ENCODE data around the gene PDE4D. TPM values are rescaled to one million over a fixed set of nuclear protein-coding genes. Genes with fewer than 3 reads are reported as not detected.
A peak's percentile ranks its signal among the peaks of the same experiment; 100 is the strongest.

The PDE4D gene
- total and polyA plus RNA-seq, 2 experiments from 2014 or later, result 4.3 to 9.7 TPM

GRCh38 chr5:59208474-59208873 is 685.1 kb downstream of the PDE4D start:
- TF ChIP-seq EZH2 (IDR thresholded peaks at IDR 0.05; ENCODE audit: insufficient read depth, poor library complexity, severe bottlenecking) (no peak), EZH2phosphoT487 (IDR thresholded peaks at IDR 0.05; ENCODE audit: insufficient read depth, low read depth) (no peak)
- in situ Hi-C loops (cut with MboI), result no loop called here
- no peak overlapping the region for H3K27ac ChIP-seq

GRCh38 chr5:59207401-59207800 is 686.1 kb downstream of the PDE4D start:
- no peak for DNase-seq
- in situ Hi-C loops (cut with MboI), result no loop called here
- Histone ChIP-seq H3K4me1 (ENCODE audit: insufficient read depth) (peaks cover 11% of the 10 kb centered on the region), H3K9me2 (ENCODE audit: insufficient read depth) (no peaks in the 10 kb centered on the region), H3K79me2 (ENCODE audit: insufficient read depth) (no peaks in the 10 kb centered on the region), H3K27ac (no peak overlapping the region), H4K20me1 (ENCODE audit: insufficient read depth) (no peaks in the 10 kb centered on the region), H3K9me3 (ENCODE audit: low read depth) (no peaks in the 10 kb centered on the region), H3K4me2 (ENCODE audit: unreplicated experiment) (no peak overlapping the region), H3K4me3 (no peak overlapping the region), H3K9ac (no peak overlapping the region), H3K36me3 (ENCODE audit: low read depth) (no peaks in the 10 kb centered on the region), H2AFZ (no peak overlapping the region), H3K27me3 (replicated peaks; ENCODE audit: insufficient read depth) (no peaks in the 10 kb centered on the region), H3F3A (ENCODE audit: insufficient read depth) (peaks cover 5% of the 10 kb centered on the region; the same call in 1 of the 2 replicates)
- WGBS, 2 experiments (ENCODE audit: low coverage in 1 of 2, low lambda C conversion rate in 2 of 2, missing lambda C conversion rate in 2 of 2), result 91 to 92% methylated on average over 1 of the region's 1 CpG
- TF ChIP-seq EZH2 (IDR thresholded peaks at IDR 0.05; ENCODE audit: insufficient read depth, poor library complexity, severe bottlenecking) (no peak), EZH2phosphoT487 (IDR thresholded peaks at IDR 0.05; ENCODE audit: insufficient read depth, low read depth) (no peak)

More at GRCh38 chr5:59208474-59208873, 685.1 kb downstream of the PDE4D start:
- Histone ChIP-seq H3K79me2 (ENCODE audit: insufficient read depth) (no peaks in the 10 kb centered on the region), H3K4me3 (no peak overlapping the region), H3K4me1 (ENCODE audit: insufficient read depth) (peaks cover 11% of the 10 kb centered on the region), H2AFZ (no peak overlapping the region), H3K9ac (no peak overlapping the region), H3K27me3 (replicated peaks; ENCODE audit: insufficient read depth) (no peaks in the 10 kb centered on the region), H3K9me3 (ENCODE audit: low read depth) (no peaks in the 10 kb centered on the region), H3K36me3 (ENCODE audit: low read depth) (no peaks in the 10 kb centered on the region), H3K4me2 (ENCODE audit: unreplicated experiment) (no peak overlapping the region), H3F3A (ENCODE audit: insufficient read depth) (peaks cover 5% of the 10 kb centered on the region; the same call in 1 of the 2 replicates), H3K9me2 (ENCODE audit: insufficient read depth) (no peaks in the 10 kb centered on the region), H4K20me1 (ENCODE audit: insufficient read depth) (no peaks in the 10 kb centered on the region)
- DNase-seq, result no peak

DNA sequence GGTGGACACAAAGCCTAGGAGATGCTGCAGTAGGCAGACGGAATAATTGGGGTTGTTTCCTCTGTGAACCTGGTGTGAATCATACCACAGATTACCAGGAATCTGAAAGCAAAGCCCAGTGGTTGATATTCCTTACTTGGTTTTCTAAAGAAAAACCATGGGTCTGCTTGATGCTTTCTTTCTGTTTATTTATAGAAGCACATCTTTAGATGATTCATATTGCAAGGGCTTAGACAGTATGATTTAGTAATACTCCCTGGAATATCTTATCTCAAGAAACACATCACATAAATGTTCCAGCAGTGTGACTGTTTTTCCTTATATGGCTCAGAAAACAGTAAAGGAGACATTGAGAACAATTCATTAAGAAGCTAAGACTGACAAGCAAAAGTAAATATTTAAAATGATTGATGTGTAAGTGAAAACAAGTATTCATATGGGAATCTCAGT is 687.4 kb downstream of the PDE4D start:
- Histone ChIP-seq H3K4me2 (ENCODE audit: unreplicated experiment) (no peak overlapping the region), H3K27ac (no peak overlapping the region), H3K4me1 (ENCODE audit: insufficient read depth) (peaks cover 11% of the 10 kb centered on the region), H3K79me2 (ENCODE audit: insufficient read depth) (no peaks in the 10 kb centered on the region), H3K27me3 (replicated peaks; ENCODE audit: insufficient read depth) (no peaks in the 10 kb centered on the region), H3K9ac (no peak overlapping the region), H3K9me3 (ENCODE audit: low read depth) (no peaks in the 10 kb centered on the region), H3F3A (ENCODE audit: insufficient read depth) (peaks cover 5% of the 10 kb centered on the region; the same call in 1 of the 2 replicates), H3K4me3 (no peak overlapping the region), H4K20me1 (ENCODE audit: insufficient read depth) (no peaks in the 10 kb centered on the region), H2AFZ (no peak overlapping the region), H3K36me3 (ENCODE audit: low read depth) (no peaks in the 10 kb centered on the region), H3K9me2 (ENCODE audit: insufficient read depth) (no peaks in the 10 kb centered on the region)
- 6 to 7% methylated on average over 1 of the region's 1 CpG for WGBS, 2 experiments (ENCODE audit: low coverage in 1 of 2, low lambda C conversion rate in 2 of 2, missing lambda C conversion rate in 2 of 2)
- no peak for TF ChIP-seq EZH2phosphoT487 (IDR thresholded peaks at IDR 0.05; ENCODE audit: insufficient read depth, low read depth)
- in situ Hi-C loops (cut with MboI), result no loop called here
- peak; percentile 53 for DNase-seq

DNA sequence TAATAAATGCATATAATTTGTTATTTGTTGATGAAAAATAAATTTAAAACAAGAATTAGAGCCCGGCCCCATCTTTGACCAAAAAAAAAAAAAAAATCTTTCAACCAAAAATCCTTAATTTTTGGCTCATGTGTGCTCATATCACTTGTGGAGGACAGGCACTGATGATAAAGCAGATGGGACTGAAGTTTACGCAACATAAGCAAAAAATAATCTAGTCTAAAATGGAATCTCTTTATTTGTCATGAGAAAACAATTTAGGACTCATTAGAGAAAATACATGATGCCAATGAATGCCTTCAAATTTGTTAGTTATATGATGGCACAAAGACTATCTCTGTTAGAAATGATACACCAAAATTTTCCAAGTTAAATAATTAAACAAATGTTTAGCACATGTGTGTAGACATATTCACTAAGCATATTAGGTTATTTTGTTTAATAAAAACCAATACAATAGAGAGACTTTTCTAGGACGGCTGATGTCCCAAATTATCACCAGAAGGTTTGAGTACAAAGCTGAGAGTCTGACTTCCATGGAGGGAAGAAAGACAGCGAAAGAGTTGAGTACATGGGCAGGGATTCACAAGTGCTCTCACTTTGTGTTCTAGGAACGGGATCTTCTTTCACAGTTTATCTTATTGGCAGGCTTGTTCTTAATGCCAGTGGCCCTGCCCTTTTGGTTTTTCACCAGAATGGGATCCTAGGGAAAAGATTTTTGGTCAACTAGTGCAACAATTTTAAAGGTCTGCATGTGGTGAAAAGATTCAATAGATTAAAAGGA is 689.2 kb downstream of the PDE4D start:
- no peaks in the 10 kb centered on the region for H3K9me3 ChIP-seq (ENCODE audit: low read depth)
- no peaks in the 10 kb centered on the region for H3K36me3 ChIP-seq (ENCODE audit: low read depth)
- H2AFZ ChIP-seq, result no peak overlapping the region
- no peaks in the 10 kb centered on the region for H3K79me2 ChIP-seq (ENCODE audit: insufficient read depth)
- H3F3A ChIP-seq (ENCODE audit: insufficient read depth), result peaks cover 11% of the 10 kb centered on the region
- no peak overlapping the region for H3K27ac ChIP-seq
- no peak overlapping the region for H3K9ac ChIP-seq
- WGBS, 2 experiments (ENCODE audit: low coverage in 1 of 2, low lambda C conversion rate in 2 of 2, missing lambda C conversion rate in 2 of 2), result 71 to 76% methylated on average over 5 of the region's 5 CpGs
- in situ Hi-C loops (cut with MboI), result no loop called here
- no peaks in the 10 kb centered on the region for H4K20me1 ChIP-seq (ENCODE audit: insufficient read depth)
- no peaks in the 10 kb centered on the region for H3K9me2 ChIP-seq (ENCODE audit: insufficient read depth)
- no peak for TF ChIP-seq EZH2 (IDR thresholded peaks at IDR 0.05; ENCODE audit: insufficient read depth, poor library complexity, severe bottlenecking)
- no peak overlapping the region for H3K4me2 ChIP-seq (ENCODE audit: unreplicated experiment)
- no peak overlapping the region for H3K4me3 ChIP-seq
- H3K4me1 ChIP-seq (ENCODE audit: insufficient read depth), result peaks cover 11% of the 10 kb centered on the region
- DNase-seq, result peak; percentile 16
- H3K27me3 ChIP-seq (replicated peaks; ENCODE audit: insufficient read depth), result no peaks in the 10 kb centered on the region

Measured in GM23248 (cell line).